DMS53 treated with DMSO at 0.1 percent for 48 hours (cell line): ENCODE measurements around the gene ELSPBP1.
"Not testable (repeated sequence)": the region's sequence is repeated elsewhere in the genome, so short reads cannot be mapped to it uniquely, and the experiment has no call there.

Source experiments
- DNase-seq: peaks from one replicate; lab custom pipeline; 2025; ENCODE audit not compliant: unreplicated experiment; lab: John Stamatoyannopoulos, UW

The ELSPBP1 gene

GRCh38 chr19:48041877-48042580 is 47.6 kb downstream of the ELSPBP1 start:
- no peak for DNase-seq

- no peak for DNase-seq
Observed at GRCh38 chr19:48043675-48044258, 49.3 kb downstream of the ELSPBP1 start, which contains the start of gene CABP5. Gene CABP5 (minus strand): TSS chr19:48044079. CDS start chr19:48043922, 157 bp downstream.

- DNase-seq = no peak
Observed at GRCh38 chr19:48044561-48044960, 50.1 kb downstream of the ELSPBP1 start.

GRCh38 chr19:48051335-48052033 is 57.1 kb downstream of the ELSPBP1 start:
- DNase-seq = no peak

- DNase-seq = no peak
Observed at GRCh38 chr19:48053076-48053475, 58.6 kb downstream of the ELSPBP1 start.

GRCh38 chr19:48053856-48054255 is 59.4 kb downstream of the ELSPBP1 start:
- no peak for DNase-seq

- DNase-seq = no peak
Observed at GRCh38 chr19:48059331-48059730, 64.9 kb downstream of the ELSPBP1 start.

GRCh38 chr19:48060381-48060780 is 65.9 kb downstream of the ELSPBP1 start:
- DNase-seq = no peak

GRCh38 chr19:48061401-48062344 is 67.2 kb downstream of the ELSPBP1 start:
- no peak for DNase-seq

- no peak for DNase-seq
Observed at GRCh38 chr19:48064509-48064908, 70.1 kb downstream of the ELSPBP1 start.

GRCh38 chr19:48069435-48069834 is 75.0 kb downstream of the ELSPBP1 start:
- no peak for DNase-seq

- DNase-seq = not testable (repeated sequence)
Observed at GRCh38 chr19:48070177-48070769, 75.8 kb downstream of the ELSPBP1 start.
